Measurements from ENCODE around the gene DHRS7.
A peak's percentile ranks its signal among the peaks of the same experiment; 100 is the strongest.
"Not testable (repeated sequence)": the region's sequence is repeated elsewhere in the genome, so short reads cannot be mapped to it uniquely, and the experiment has no call there.

DHRS7 gene

DNA sequence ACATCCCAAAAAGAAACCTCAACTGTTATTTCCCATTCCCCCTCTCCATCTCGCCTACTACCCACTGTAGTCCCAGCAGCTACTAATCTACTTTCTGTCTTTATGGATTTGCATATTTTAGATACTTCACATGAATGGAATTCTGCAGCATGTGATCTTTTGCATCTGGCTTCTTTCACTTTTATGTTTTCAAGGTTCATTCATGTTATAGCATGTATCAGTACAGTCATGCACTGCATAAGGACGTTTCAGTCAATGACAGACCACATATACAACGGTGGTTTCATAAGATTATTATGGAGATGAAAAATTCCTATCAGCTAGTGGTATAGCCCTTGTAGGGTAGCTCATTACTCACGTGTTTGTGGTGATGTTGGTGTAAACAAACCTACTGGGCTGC is 49.0 kb downstream of the DHRS7 start:
- no peak for DNase-seq

DNA sequence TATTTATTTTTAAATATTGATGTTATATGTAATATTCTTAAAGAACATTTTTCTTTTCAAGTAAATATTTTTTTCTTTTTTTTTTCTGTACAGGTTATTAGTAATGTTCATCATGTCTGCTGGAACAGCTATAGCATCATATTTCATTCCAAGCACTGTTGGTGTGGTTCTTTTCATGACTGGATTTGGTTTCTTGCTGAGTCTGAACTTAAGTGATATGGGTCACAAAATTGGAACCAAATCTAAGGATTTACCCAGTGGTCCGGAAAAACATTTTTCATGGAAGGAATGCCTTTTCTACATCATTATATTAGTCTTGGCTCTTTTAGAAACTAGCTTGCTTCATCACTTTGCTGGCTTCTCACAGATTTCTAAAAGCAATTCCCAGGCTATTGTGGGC is 50.3 kb downstream of the DHRS7 start:
- DNase-seq, result no peak

- no peak for DNase-seq
These were observed 53.5 kb downstream of the DHRS7 start for GRCh38 chr14:60111732-60112131.

DNA sequence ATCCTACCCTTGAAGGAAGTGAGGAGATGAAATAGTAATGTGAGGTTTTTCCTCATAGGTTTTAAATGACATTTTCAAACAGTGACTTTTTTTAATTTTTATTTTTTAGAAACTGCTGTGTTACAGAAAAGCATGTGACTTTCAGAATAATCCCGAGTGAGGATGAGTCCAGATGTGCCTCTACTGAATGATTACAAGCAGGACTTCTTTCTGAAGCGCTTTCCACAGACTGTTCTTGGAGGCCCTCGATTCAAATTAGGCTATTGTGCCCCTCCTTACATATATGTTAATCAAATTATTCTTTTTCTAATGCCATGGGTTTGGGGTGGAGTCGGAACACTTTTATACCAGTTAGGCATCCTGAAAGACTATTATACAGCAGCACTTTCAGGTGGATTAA is 57.7 kb downstream of the DHRS7 start:
- DNase-seq, result no peak

- no peak for DNase-seq
These were observed 58.9 kb downstream of the DHRS7 start for GRCh38 chr14:60106339-60106738.

- DNase-seq, result no peak
These were observed 62.8 kb downstream of the DHRS7 start for GRCh38 chr14:60102389-60102788.

GRCh38 chr14:60101786-60102185 is 63.4 kb downstream of the DHRS7 start:
- DNase-seq, result no peak

DNA sequence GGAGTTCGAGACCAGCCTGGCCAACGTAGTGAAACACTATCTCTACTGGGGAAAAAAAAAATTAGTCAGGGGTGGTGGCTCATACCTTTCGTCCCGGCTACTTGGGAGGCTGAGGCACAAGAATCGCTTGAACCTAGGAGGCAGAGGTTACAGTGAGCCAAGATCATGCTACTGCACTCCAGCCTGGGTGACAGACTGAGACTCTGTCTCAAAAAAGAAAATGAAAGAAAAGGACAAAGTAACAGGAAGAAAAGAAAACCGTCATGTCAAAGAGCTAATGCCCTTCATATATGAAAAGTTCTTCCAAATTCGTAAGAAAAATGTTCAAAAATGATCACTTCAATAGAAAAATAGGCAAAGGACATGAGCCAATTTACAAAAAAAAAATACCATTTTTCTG is 65.3 kb downstream of the DHRS7 start:
- not testable (repeated sequence) for DNase-seq

DNA sequence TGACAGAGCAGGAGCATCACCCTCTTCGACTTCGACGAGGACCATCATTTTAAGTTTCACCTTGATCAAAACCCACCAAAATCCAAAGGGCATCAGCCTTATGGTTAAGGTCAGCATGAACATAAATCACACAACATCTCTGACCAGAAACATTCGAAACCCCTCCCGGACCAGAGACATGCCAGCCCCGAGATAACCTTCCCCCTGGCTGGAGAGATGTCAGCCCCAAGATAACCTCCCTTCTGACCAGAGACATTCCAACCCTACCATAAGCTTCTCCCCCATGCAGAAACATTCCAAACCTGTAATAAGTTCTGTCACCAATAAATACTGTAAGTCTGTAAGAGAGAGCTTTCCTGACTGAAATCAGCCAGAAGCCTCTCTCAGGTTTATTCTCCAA is 67.2 kb downstream of the DHRS7 start:
- no peak for DNase-seq

DNA sequence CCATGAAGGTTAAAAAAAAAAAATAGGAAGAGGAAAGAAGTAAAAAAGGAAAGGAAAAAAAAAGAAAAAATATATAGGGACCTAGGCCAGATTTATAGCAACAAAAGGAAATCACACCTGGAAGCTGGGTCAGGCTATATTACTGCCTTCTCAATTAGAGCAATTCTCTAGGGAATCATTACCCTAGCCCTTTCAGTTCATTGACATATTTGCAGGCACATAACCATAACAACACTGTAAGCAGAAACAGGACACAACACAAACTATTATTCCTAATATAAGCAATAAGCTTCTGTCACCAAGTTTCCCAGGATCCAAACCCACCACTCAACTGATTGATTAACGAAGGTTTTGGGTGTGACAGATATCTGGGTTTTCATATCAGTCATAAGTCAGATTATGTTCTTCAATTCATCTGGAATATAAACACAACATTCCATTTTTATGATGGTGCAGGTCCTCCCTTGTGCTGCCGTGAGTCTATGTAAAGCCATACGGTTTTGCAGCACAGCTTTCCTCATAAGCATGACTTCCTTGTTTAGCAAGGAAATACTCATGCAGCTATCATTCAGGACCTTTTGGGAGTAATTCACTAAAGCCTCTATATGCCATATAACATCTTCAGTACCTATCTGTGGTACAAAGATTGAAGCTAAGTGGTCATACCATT is 69.3 kb downstream of the DHRS7 start:
- no peak for DNase-seq

DNA sequence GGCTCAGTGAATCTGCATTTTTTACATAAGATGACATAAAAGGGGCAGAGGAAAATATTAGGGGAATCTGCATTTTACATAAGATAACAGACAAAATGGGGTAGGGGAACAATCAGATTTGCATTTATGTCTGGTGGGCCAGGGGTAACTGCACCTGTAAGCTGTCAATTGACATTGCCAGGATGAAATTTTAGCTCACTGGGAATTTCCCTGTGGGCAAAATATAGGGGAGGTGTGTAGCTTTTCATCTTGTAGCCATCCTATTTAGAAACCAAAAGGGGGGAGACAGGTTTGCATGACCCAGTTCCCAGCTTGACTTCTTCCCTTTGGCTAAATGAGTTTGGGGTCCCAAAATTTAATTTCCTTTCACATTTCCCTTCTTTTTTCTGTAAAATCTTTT is 70.0 kb downstream of the DHRS7 start:
- no peak for DNase-seq

GRCh38 chr14:60094306-60094897 is 70.8 kb downstream of the DHRS7 start:
- peak in 1 of 2 donors; percentile 17 for DNase-seq

All from CD4-positive, alpha-beta T cell treated with Interferon alpha-2 for 1 hour (primary cell).